ENCODE data around the gene MPZL1. TPM values are rescaled to one million over a fixed set of nuclear protein-coding genes. Genes with fewer than 3 reads are reported as not detected.

Gene MPZL1
- total and polyA plus RNA-seq, 9 donors: 30.3 to 180 (median 80.1) TPM

- H3K9me3 ChIP-seq: no peaks in the 10 kb centered on the region
- no peak for TF ChIP-seq POLR2A (IDR thresholded peaks at IDR 0.05)
- WGBS, 3 donors: 91 to 97% (median 96%) methylated on average over 4 of the region's 4 CpGs
- H3K36me3 ChIP-seq: no peaks in the 10 kb centered on the region
- DNase-seq: no peak
- H3K4me1 ChIP-seq (ENCODE audit: insufficient read depth): peaks cover 12% of the 10 kb centered on the region
- intact Hi-C loops (cut with DNase I): no loop called here
- no peaks in the 10 kb centered on the region for H3K27me3 ChIP-seq
- H3K4me3 ChIP-seq: no peak overlapping the region
- no peak overlapping the region for H3K27ac ChIP-seq
Measured at GRCh38 chr1:167798952-167799351, 77.2 kb downstream of the MPZL1 start.

DNA sequence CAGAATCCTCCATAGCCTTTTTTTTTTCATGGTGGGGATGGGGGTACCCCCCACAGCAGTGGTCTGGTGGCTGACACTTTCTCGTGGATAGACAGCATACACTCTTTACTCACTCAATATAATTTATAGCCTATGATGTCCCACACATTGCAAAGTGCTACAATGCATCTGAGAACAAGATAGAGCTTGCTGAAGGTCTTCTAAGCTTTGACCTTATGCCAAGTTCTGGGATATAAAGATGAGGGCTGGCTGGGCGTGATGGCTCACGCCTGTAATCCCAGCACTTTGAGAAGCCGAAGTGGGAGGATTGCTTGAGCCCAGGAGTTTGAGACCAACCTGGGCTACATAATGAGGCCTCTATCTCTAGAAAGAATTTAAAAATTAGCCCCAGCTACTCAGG is 78.0 kb downstream of the MPZL1 start:
- no peaks in the 10 kb centered on the region for H3K9me3 ChIP-seq
- no peaks in the 10 kb centered on the region for H3K36me3 ChIP-seq
- H3K27ac ChIP-seq: no peak overlapping the region
- WGBS, 3 donors: 28 to 43% (median 35%) methylated on average over 4 of the region's 4 CpGs
- H3K4me3 ChIP-seq: no peak overlapping the region
- DNase-seq: no peak
- no peaks in the 10 kb centered on the region for H3K27me3 ChIP-seq
- H3K4me1 ChIP-seq (ENCODE audit: insufficient read depth): peaks cover 12% of the 10 kb centered on the region
- intact Hi-C loops (cut with DNase I): loop anchor here in 3 of 4 donors (5.0 kb wide), 3 partner anchors 77 to 87 kb away; partner anchors contain the start of gene MPZL1 (in 1 of the 3)
- TF ChIP-seq, protein P1, sequence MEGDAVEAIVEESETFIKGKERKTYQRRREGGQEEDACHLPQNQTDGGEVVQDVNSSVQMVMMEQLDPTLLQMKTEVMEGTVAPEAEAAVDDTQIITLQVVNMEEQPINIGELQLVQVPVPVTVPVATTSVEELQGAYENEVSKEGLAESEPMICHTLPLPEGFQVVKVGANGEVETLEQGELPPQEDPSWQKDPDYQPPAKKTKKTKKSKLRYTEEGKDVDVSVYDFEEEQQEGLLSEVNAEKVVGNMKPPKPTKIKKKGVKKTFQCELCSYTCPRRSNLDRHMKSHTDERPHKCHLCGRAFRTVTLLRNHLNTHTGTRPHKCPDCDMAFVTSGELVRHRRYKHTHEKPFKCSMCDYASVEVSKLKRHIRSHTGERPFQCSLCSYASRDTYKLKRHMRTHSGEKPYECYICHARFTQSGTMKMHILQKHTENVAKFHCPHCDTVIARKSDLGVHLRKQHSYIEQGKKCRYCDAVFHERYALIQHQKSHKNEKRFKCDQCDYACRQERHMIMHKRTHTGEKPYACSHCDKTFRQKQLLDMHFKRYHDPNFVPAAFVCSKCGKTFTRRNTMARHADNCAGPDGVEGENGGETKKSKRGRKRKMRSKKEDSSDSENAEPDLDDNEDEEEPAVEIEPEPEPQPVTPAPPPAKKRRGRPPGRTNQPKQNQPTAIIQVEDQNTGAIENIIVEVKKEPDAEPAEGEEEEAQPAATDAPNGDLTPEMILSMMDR (IDR thresholded peaks at IDR 0.05): no peak
- TF ChIP-seq EP300 (IDR thresholded peaks at IDR 0.05): no peak
- TF ChIP-seq POLR2A (IDR thresholded peaks at IDR 0.05): no peak

DNA sequence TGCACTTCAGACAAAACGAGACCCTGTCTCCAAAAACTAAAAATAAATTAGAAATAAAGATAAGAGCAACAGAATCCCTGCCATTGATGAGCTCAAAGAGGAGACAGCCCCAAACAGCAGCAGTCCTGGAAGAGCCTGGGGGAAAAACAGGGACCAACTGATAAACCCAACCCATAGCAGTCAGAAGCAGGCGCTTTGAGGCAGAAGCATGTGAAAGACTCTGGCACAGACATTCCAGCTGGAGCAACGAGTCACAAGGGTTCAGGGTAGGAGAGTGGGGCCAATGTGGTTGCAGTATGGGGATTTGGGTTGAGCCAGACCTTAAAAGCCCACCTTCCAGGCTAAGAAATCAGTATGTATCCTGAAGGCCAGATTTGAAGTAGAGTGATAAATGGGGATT is 78.5 kb downstream of the MPZL1 start:
- no peak for DNase-seq
- Histone ChIP-seq H3K4me1 (ENCODE audit: insufficient read depth) (peaks cover 12% of the 10 kb centered on the region), H3K36me3 (no peaks in the 10 kb centered on the region), H3K4me3 (no peak overlapping the region), H3K9me3 (no peaks in the 10 kb centered on the region), H3K27me3 (no peaks in the 10 kb centered on the region), H3K27ac (no peak overlapping the region)
- intact Hi-C loops (cut with DNase I): loop anchor here in 3 of 4 donors (5.0 kb wide), 3 partner anchors 78 to 88 kb away; partner anchors contain the start of gene MPZL1 (in 1 of the 3)
- TF ChIP-seq POLR2A (IDR thresholded peaks at IDR 0.05) (no peak), EP300 (IDR thresholded peaks at IDR 0.05) (no peak)
- TF ChIP-seq, protein P1 (IDR thresholded peaks at IDR 0.05): no peak
- WGBS, 3 donors: 11 to 25% (median 17%) methylated on average over 3 of the region's 3 CpGs

- H3K27ac ChIP-seq: no peak overlapping the region
- H3K9me3 ChIP-seq: no peaks in the 10 kb centered on the region
- DNase-seq: no peak
- peaks cover 4% of the 10 kb centered on the region for H3K4me1 ChIP-seq (ENCODE audit: insufficient read depth)
- no peak overlapping the region for H3K4me3 ChIP-seq
- H3K36me3 ChIP-seq: no peaks in the 10 kb centered on the region
- TF ChIP-seq, protein P1 (IDR thresholded peaks at IDR 0.05): no peak
- no peak for TF ChIP-seq EP300 (IDR thresholded peaks at IDR 0.05)
- TF ChIP-seq POLR2A (IDR thresholded peaks at IDR 0.05): no peak
- intact Hi-C loops (cut with DNase I): loop anchor here in 3 of 4 donors (5.0 kb wide), 3 partner anchors 80 to 90 kb away; partner anchors contain the start of gene MPZL1 (in 1 of the 3)
- no peaks in the 10 kb centered on the region for H3K27me3 ChIP-seq
- WGBS, 3 donors: 92 to 99% (median 98%) methylated on average over 4 of the region's 4 CpGs
Measured at GRCh38 chr1:167802235-167802634, 80.5 kb downstream of the MPZL1 start.

- no peak overlapping the region for H3K27ac ChIP-seq
- peak; percentile 86 to 94 (median 92) for DNase-seq
- H3K9me3 ChIP-seq: no peaks in the 10 kb centered on the region
- H3K27me3 ChIP-seq: no peaks in the 10 kb centered on the region
- H3K4me3 ChIP-seq: no peak overlapping the region
- intact Hi-C loops (cut with DNase I): loop anchor here in 3 of 4 donors (5.0 kb wide), 3 partner anchors 81 to 91 kb away; partner anchors contain the start of gene MPZL1 (in 1 of the 3)
- TF ChIP-seq, protein P1 (IDR thresholded peaks at IDR 0.05): peak; percentile 79 to 97 (median 83)
- no peak for TF ChIP-seq POLR2A (IDR thresholded peaks at IDR 0.05)
- peaks cover 2% of the 10 kb centered on the region for H3K4me1 ChIP-seq (ENCODE audit: insufficient read depth)
- WGBS, 3 donors: 5 to 9% (median 6%) methylated on average over 12 of the region's 12 CpGs
- H3K36me3 ChIP-seq: no peaks in the 10 kb centered on the region
Measured at GRCh38 chr1:167803358-167804207, 81.8 kb downstream of the MPZL1 start.

All from ovary (tissue), 9 donors.